ENCODE data around the gene DCXR. TPM values are rescaled to one million over a fixed set of nuclear protein-coding genes. Genes with fewer than 3 reads are reported as not detected.
A peak's percentile ranks its signal among the peaks of the same experiment; 100 is the strongest.

The DCXR gene
- total and polyA plus RNA-seq, 2 of the 13 experiments (the other 11 are each of a cell fraction or from before 2014, with no cell fraction given): 287 to 311 TPM

GRCh38 chr17:82031885-82032627, 5.4 kb downstream of the DCXR start (continued):
- TF ChIP-seq REST (IDR thresholded peaks at IDR 0.05; ENCODE audit: borderline replicate concordance in 1 of 2, low read depth in 1 of 2, low read length in 2 of 2) (no peak), ZNF207 (IDR thresholded peaks at IDR 0.05; ENCODE audit: borderline replicate concordance) (no peak), TCF12 (IDR thresholded peaks at IDR 0.05) (no peak), TCF12 (CRISPR knock-in tag; IDR thresholded peaks at IDR 0.05) (0 out of 2 replicates have a peak, but pooled peaks have one; percentile 25), ZNF407 (CRISPR knock-in tag; IDR thresholded peaks at IDR 0.05; ENCODE audit: not compliant biosample characterization) (no peak), JUN (CRISPR knock-in tag; IDR thresholded peaks at IDR 0.05) (no peak), MIXL1 (CRISPR knock-in tag; IDR thresholded peaks at IDR 0.05) (no peak), MAF1 (CRISPR knock-in tag; IDR thresholded peaks at IDR 0.05; ENCODE audit: borderline replicate concordance) (no peak), MAZ (IDR thresholded peaks at IDR 0.05; ENCODE audit: borderline replicate concordance, low read depth, low read length) (no peak), MAZ (CRISPR knock-in tag; IDR thresholded peaks at IDR 0.05; ENCODE audit: low read depth) (no peak), MED1 (CRISPR knock-in tag; IDR thresholded peaks at IDR 0.05) (no peak), AGO1 (IDR thresholded peaks at IDR 0.05; ENCODE audit: low read depth, low read length, poor library complexity, severe bottlenecking) (peak; percentile 63), DPF2 (CRISPR knock-in tag; IDR thresholded peaks at IDR 0.05; ENCODE audit: borderline replicate concordance, low read depth) (no peak), HNRNPLL (IDR thresholded peaks at IDR 0.05; ENCODE audit: low read depth, low read length, poor library complexity, severe bottlenecking) (peak; percentile 19), ZNF775 (CRISPR knock-in tag; IDR thresholded peaks at IDR 0.05; ENCODE audit: borderline replicate concordance) (no peak), RBAK (CRISPR knock-in tag; IDR thresholded peaks at IDR 0.05) (no peak), HOXA3 (CRISPR knock-in tag; IDR thresholded peaks at IDR 0.05) (no peak)
